Measurements from ENCODE around the gene SLC7A8.
"Not testable (repeated sequence)": the region's sequence is repeated elsewhere in the genome, so short reads cannot be mapped to it uniquely, and the experiment has no call there.

GRCh38 chr14:23196487-23196886 lies 13.0 kb upstream of the SLC7A8 start:
- not testable (repeated sequence) for TF ChIP-seq POLR2AphosphoS5, CTCF, POLR2A (IDR thresholded peaks at IDR 0.05)
